HCT116 (cell line): Measurements from ENCODE around the gene TNFRSF18. TPM values are rescaled to one million over a fixed set of nuclear protein-coding genes. Genes with fewer than 3 reads are reported as not detected.

Experiments
- ATAC-seq: fragments of 200-7000 bp; cut with Tn5 transposase; 2 replicates; pipeline ENCODE4 v1.9.1; 2020; ENCODE audit warnings: mild to moderate bottlenecking, moderate library complexity
- BruUV-seq: library from RNA; stranded (reverse); fragments of 400-500 nt; replicated peaks from 2 replicates; lab custom pipeline; 2021; lab: Mats Ljungman, UMichigan
- CTCF ChIA-PET: fragments of 300-600 bp; sonication (Branson Sonifier 250); formaldehyde crosslinking; loops from one replicate; lab custom pipeline; 2021; ENCODE audit warnings: antibody characterized with exemption; lab: Charles Lee
- POLR2A ChIA-PET: fragments of 300-600, 350-600 bp; sonication (Branson Sonifier 250); formaldehyde crosslinking; loops from one replicate; lab custom pipeline; 2021; ENCODE audit warnings: antibody characterized with exemption; lab: Charles Lee
- RAD21 ChIA-PET, 2 experiments: fragments of 300-600 bp; sonication (Branson Sonifier 250); formaldehyde crosslinking; loops; one replicate each; lab custom pipeline; 2023; ENCODE audit warnings: low total read pairs in 2 of 2; ENCODE audit not compliant: uncharacterized antibody in 2 of 2, unreplicated experiment in 2 of 2, low non-redundant PET in 1 of 2; lab: Charles Lee
- DNase-seq: peaks from one replicate; pipeline ENCODE4 v3.0.0-alpha.2; 2010; ENCODE audit warnings: low read depth, low spot score
- H2AFZ ChIP-seq: fragments of 200-600 bp; shearing (Covaris generic), sonication (generic); 2 replicates; pipeline ENCODE4 v1.6.1; 2017; ENCODE audit warnings: low read depth, mixed run types, mixed read lengths, antibody characterized with exemption, low read length; ENCODE audit not compliant: poor library complexity, severe bottlenecking
- H3K27ac ChIP-seq: 2 replicates; pipeline ENCODE4 v1.5.1; 2012; ENCODE audit warnings: low read depth, low read length
- H3K27me3 ChIP-seq: fragments of 200-600 bp; sonication (generic); 2 replicates; pipeline ENCODE4 v1.6.1; 2016; ENCODE audit warnings: mixed run types, low read length, mixed read lengths; ENCODE audit not compliant: insufficient read depth
- H3K36me3 ChIP-seq, 2 experiments: fragments of 200-500 bp in 1 of 2; fragments of 200-600 bp in 1 of 2; sonication (Bioruptor generic) in 1 of 2; sonication (generic) in 1 of 2; 2 replicates each; pipeline versions ENCODE4 v1.5.1 to v1.6.1; 2014 to 2016; ENCODE audit warnings: low read length in 2 of 2, inconsistent platforms in 1 of 2, mixed read lengths in 1 of 2, mixed run types in 1 of 2; ENCODE audit not compliant: insufficient read depth in 2 of 2, control insufficient read depth in 1 of 2
- H3K4me1 ChIP-seq, 2 experiments: fragments of 200-600 bp in 1 of 2; sonication (generic) in 1 of 2; 2 replicates each; pipeline versions ENCODE4 v1.5.1 to v1.6.1; 2012 to 2017; ENCODE audit warnings: low read length in 2 of 2, inconsistent platforms in 1 of 2, mild to moderate bottlenecking in 1 of 2, mixed read lengths in 1 of 2, mixed run types in 1 of 2, moderate library complexity in 1 of 2; ENCODE audit not compliant: insufficient read depth in 2 of 2, control insufficient read depth in 1 of 2
- H3K4me2 ChIP-seq: fragments of 200-600 bp; sonication (generic); 2 replicates; pipeline ENCODE4 v1.6.1; 2017; ENCODE audit warnings: mixed run types, low read length, mixed read lengths
- H3K4me3 ChIP-seq, 2 experiments: fragments of 200-600 bp in 1 of 2; sonication (generic) in 1 of 2; replicated peaks in 1 of 2; 2 replicates each; pipeline ENCODE4 v1.5.1; 2011 to 2016; ENCODE audit warnings: low read length in 2 of 2, control low read depth in 1 of 2, low read depth in 1 of 2, mild to moderate bottlenecking in 1 of 2, mixed read lengths in 1 of 2, mixed run types in 1 of 2
- H3K79me2 ChIP-seq: fragments of 200-600 bp; sonication (generic); 2 replicates; pipeline ENCODE4 v1.6.1; 2017; ENCODE audit warnings: mild to moderate bottlenecking, mixed run types, low read length, moderate library complexity, mixed read lengths; ENCODE audit not compliant: insufficient read depth
- H3K9ac ChIP-seq: fragments of 200-600 bp; sonication (generic); 2 replicates; pipeline ENCODE4 v1.6.1; 2016; ENCODE audit warnings: low read length, mixed read lengths
- H3K9me2 ChIP-seq: fragments of 200-600 bp; sonication (generic), shearing (Covaris generic); 2 replicates; pipeline ENCODE4 v1.6.1; 2017; ENCODE audit warnings: mixed run types, mild to moderate bottlenecking, moderate library complexity; ENCODE audit not compliant: insufficient read depth
- H3K9me3 ChIP-seq, 2 experiments: fragments of 200-500 bp in 1 of 2; fragments of 200-600 bp in 1 of 2; sonication (Bioruptor generic) in 1 of 2; sonication (generic) in 1 of 2; 2 replicates each; pipeline ENCODE4 v1.6.1; 2014 to 2017; ENCODE audit warnings: low read length in 2 of 2, mixed read lengths in 2 of 2, inconsistent platforms in 1 of 2, low read depth in 1 of 2, mild to moderate bottlenecking in 1 of 2, mixed run types in 1 of 2, moderate library complexity in 1 of 2; ENCODE audit not compliant: control insufficient read depth in 1 of 2, insufficient read depth in 1 of 2
- H4K20me1 ChIP-seq: fragments of 200-600 bp; sonication (generic), shearing (Covaris generic); 2 replicates; pipeline ENCODE4 v1.6.1; 2017; ENCODE audit warnings: mixed run types, mild to moderate bottlenecking, moderate library complexity; ENCODE audit not compliant: insufficient read depth
- CTCF ChIP-seq, 3 experiments: fragments of 200-600 bp in 1 of 3; sonication (generic) in 1 of 3; IDR thresholded peaks in 2 of 3; conservative IDR thresholded peaks in 1 of 3; 2 replicates each; pipeline ENCODE4 v1.5.1; 2012 to 2017; ENCODE audit warnings: low read depth in 2 of 3, low read length in 2 of 3, antibody characterized with exemption in 1 of 3, borderline replicate concordance in 1 of 3, control low read depth in 1 of 3, mild to moderate bottlenecking in 1 of 3, mixed read lengths in 1 of 3, mixed run types in 1 of 3, moderate library complexity in 1 of 3; ENCODE audit not compliant: insufficient read depth in 1 of 3
- ELF1 ChIP-seq: IDR thresholded peaks from 2 replicates; pipeline ENCODE4 v1.6.1; 2012; ENCODE audit warnings: low read depth, borderline replicate concordance
- MAX ChIP-seq: IDR thresholded peaks from 2 replicates; pipeline ENCODE4 v1.6.1; 2012
- YY1 ChIP-seq: IDR thresholded peaks from 2 replicates; pipeline ENCODE4 v1.6.1; 2011; ENCODE audit warnings: low read length, low read depth, moderate library complexity, mild to moderate bottlenecking; ENCODE audit not compliant: insufficient replicate concordance; ENCODE audit errors: extremely low read depth
- intact Hi-C: fragments of 100-400 bp; cut with micrococcal nuclease; formaldehyde crosslinking; loops from 2 replicates; pipeline ENCODE4 v1.10.0; 2022
- total RNA-seq: library from RNA; stranded (reverse); gene quantifications from one replicate; pipeline ENCODE4 v1.2.1, GENCODE V29; 2021; ENCODE audit not compliant: unreplicated experiment

TNFRSF18 gene
- total RNA-seq, 1 experiment from 2014 or later: 56.2 TPM

GRCh38 chr1:1223321-1223720, 16.9 kb upstream of the TNFRSF18 start:
- peaks cover 23 to 26% of the 10 kb centered on the region in 2 experiments for H3K36me3 ChIP-seq
- POLR2A ChIA-PET: no interaction called here
- peaks cover 50% of the 10 kb centered on the region for H3K79me2 ChIP-seq

GRCh38 chr1:1222575-1223225, 16.3 kb upstream of the TNFRSF18 start:
- ChIA-PET RAD21 (no interaction called here), POLR2A (interaction anchor here (0.5 kb wide), 1 partner anchor 25 kb away, joined by 3 read pairs; no protein-coding TSS in a partner anchor), CTCF (no interaction called here)
- Histone ChIP-seq H3K27me3 (no peaks in the 10 kb centered on the region), H2AFZ (no peak overlapping the region), H3K27ac (no peak overlapping the region), H3K4me2 (no peak overlapping the region), H3K36me3 (peaks cover 21 to 22% of the 10 kb centered on the region in 2 experiments), H3K4me3 (no peak overlapping the region), H3K79me2 (peaks cover 44% of the 10 kb centered on the region), H4K20me1 (no peaks in the 10 kb centered on the region), H3K9me2 (no peaks in the 10 kb centered on the region), H3K9ac (no peak overlapping the region), H3K9me3 (no peaks in the 10 kb centered on the region), H3K4me1 (peaks cover 0 to 7% of the 10 kb centered on the region in 2 experiments; a peak in 2 of 4 replicates)
- intact Hi-C loops: no loop called here
- TF ChIP-seq CTCF (IDR thresholded peaks at IDR 0.05 in 2 of 3, conservative IDR thresholded peaks at IDR 0.05 in 1 of 3; ENCODE audit: borderline replicate concordance in 1 of 3, insufficient read depth in 1 of 3, low read depth in 2 of 3, low read length in 2 of 3): no peak
- no peak for DNase-seq
- no TSS peak for BruUV-seq
- no peak for ATAC-seq

More at GRCh38 chr1:1223321-1223720, 16.9 kb upstream of the TNFRSF18 start:
- H3K9me3 ChIP-seq: no peaks in the 10 kb centered on the region
- no peak overlapping the region for H2AFZ ChIP-seq
- DNase-seq (no peak), ATAC-seq (no peak)
- no peak overlapping the region for H3K4me2 ChIP-seq
- RAD21 ChIA-PET: no interaction called here
- BruUV-seq: no TSS peak
- no peak overlapping the region for H3K9ac ChIP-seq
- no peak for TF ChIP-seq YY1
- TF ChIP-seq MAX: no peak
- no peak for TF ChIP-seq ELF1
- H3K27ac ChIP-seq: no peak overlapping the region
- H3K9me2 ChIP-seq: no peaks in the 10 kb centered on the region
- H3K27me3 ChIP-seq: no peaks in the 10 kb centered on the region
- H3K4me3 ChIP-seq: no peak overlapping the region
- H3K4me1 ChIP-seq: peaks cover 0 to under 1% of the 10 kb centered on the region in 2 experiments; a peak in 1 of 4 replicates
- intact Hi-C loops: no loop called here
- CTCF ChIA-PET: no interaction called here
- no peaks in the 10 kb centered on the region for H4K20me1 ChIP-seq
